A673 (cell line): ENCODE results near the gene PRKG1.

ENCODE experiments used
- CTCF ChIP-seq: fragments of 300-800, 200-600 bp; sonication (generic); conservative IDR thresholded peaks from 2 replicates; pipeline ENCODE4 v1.5.1; 2017; ENCODE audit warnings: low read depth, mild to moderate bottlenecking, antibody characterized with exemption, low read length, moderate library complexity, mixed read lengths
- EZH2 ChIP-seq: fragments of 200-600 bp; sonication (generic); IDR thresholded peaks from 2 replicates; pipeline ENCODE4 v1.6.1; 2017; ENCODE audit warnings: borderline replicate concordance, low read depth, mild to moderate bottlenecking, mixed read lengths, antibody characterized with exemption, low read length; ENCODE audit not compliant: poor library complexity, severe bottlenecking

GRCh38 chr10:52106011-52106410 lies 1031.7 kb downstream of the PRKG1 start:
- TF ChIP-seq CTCF (no peak), EZH2 (no peak)
